ENCODE results near the gene LGR4.

LGR4 gene

GRCh38 chr11:27355575-27356104 is 117.0 kb downstream of the LGR4 start:
- Histone ChIP-seq H3K27me3 (no peaks in the 10 kb centered on the region), H3K9me3 (no peaks in the 10 kb centered on the region), H3K27ac (no peak overlapping the region), H3K36me3 (no peaks in the 10 kb centered on the region), H3K4me1 (ENCODE audit: control insufficient read depth in 1 of 2, insufficient read depth in 1 of 2, low read depth in 1 of 2, low read length in 1 of 2) (peaks cover 25 to 34% of the 10 kb centered on the region in 2 experiments), H3K4me3 (ENCODE audit: low read depth in 1 of 2, low read length in 1 of 2) (no peak overlapping the region)
- no peak for TF ChIP-seq CTCF (IDR thresholded peaks at IDR 0.05)

- H3K4me3 ChIP-seq (ENCODE audit: low read depth in 1 of 2, low read length in 1 of 2) = no peak overlapping the region
- H3K4me1 ChIP-seq (ENCODE audit: control insufficient read depth in 1 of 2, insufficient read depth in 1 of 2, low read depth in 1 of 2, low read length in 1 of 2) = peaks cover 25 to 34% of the 10 kb centered on the region in 2 experiments
- TF ChIP-seq CTCF (IDR thresholded peaks at IDR 0.05) = no peak
- H3K36me3 ChIP-seq = no peaks in the 10 kb centered on the region
- no peaks in the 10 kb centered on the region for H3K27me3 ChIP-seq
- H3K9me3 ChIP-seq = no peaks in the 10 kb centered on the region
- H3K27ac ChIP-seq = no peak overlapping the region
These were observed 118.1 kb downstream of the LGR4 start for GRCh38 chr11:27354359-27354965.

GRCh38 chr11:27353593-27354358 is 118.8 kb downstream of the LGR4 start:
- H3K9me3 ChIP-seq = no peaks in the 10 kb centered on the region
- H3K27me3 ChIP-seq = no peaks in the 10 kb centered on the region
- no peak overlapping the region for H3K4me3 ChIP-seq (ENCODE audit: low read depth in 1 of 2, low read length in 1 of 2)
- no peaks in the 10 kb centered on the region for H3K36me3 ChIP-seq
- H3K27ac ChIP-seq = no peak overlapping the region
- H3K4me1 ChIP-seq (ENCODE audit: control insufficient read depth in 1 of 2, insufficient read depth in 1 of 2, low read depth in 1 of 2, low read length in 1 of 2) = peaks cover 25 to 30% of the 10 kb centered on the region in 2 experiments
- no peak for TF ChIP-seq CTCF (IDR thresholded peaks at IDR 0.05)

- Histone ChIP-seq H3K27ac (no peak overlapping the region), H3K27me3 (no peaks in the 10 kb centered on the region), H3K4me1 (ENCODE audit: control insufficient read depth in 1 of 2, insufficient read depth in 1 of 2, low read depth in 1 of 2, low read length in 1 of 2) (peaks cover 16 to 20% of the 10 kb centered on the region in 2 experiments), H3K9me3 (no peaks in the 10 kb centered on the region), H3K36me3 (no peaks in the 10 kb centered on the region), H3K4me3 (ENCODE audit: low read depth in 1 of 2, low read length in 1 of 2) (no peak overlapping the region)
- TF ChIP-seq CTCF (IDR thresholded peaks at IDR 0.05) = no peak
These were observed 119.8 kb downstream of the LGR4 start for GRCh38 chr11:27352781-27353180.

- Histone ChIP-seq H3K9me3 (no peaks in the 10 kb centered on the region), H3K4me1 (ENCODE audit: control insufficient read depth in 1 of 2, insufficient read depth in 1 of 2, low read depth in 1 of 2, low read length in 1 of 2) (peaks cover 12 to 14% of the 10 kb centered on the region in 2 experiments), H3K27me3 (no peaks in the 10 kb centered on the region), H3K36me3 (no peaks in the 10 kb centered on the region), H3K4me3 (ENCODE audit: low read depth in 1 of 2, low read length in 1 of 2) (no peak overlapping the region), H3K27ac (no peak overlapping the region)
- TF ChIP-seq CTCF (IDR thresholded peaks at IDR 0.05) = no peak
These were observed 122.1 kb downstream of the LGR4 start for GRCh38 chr11:27350511-27350910.

All from neutrophil (primary cell).